GM12878 (cell line): ENCODE measurements around the gene MAPKAPK3. TPM values are rescaled to one million over a fixed set of nuclear protein-coding genes. Genes with fewer than 3 reads are reported as not detected.

Experiments used
- ATAC-seq: fragments of 200-7000 bp; cut with Tn5 transposase; 3 replicates; pipeline ENCODE4 v1.9.1; 2020; ENCODE audit warnings: mild to moderate bottlenecking, moderate library complexity
- BruUV-seq: library from RNA; stranded (reverse); fragments of 400-500 nt; replicated peaks from 2 replicates; lab custom pipeline; 2021; lab: Mats Ljungman, UMichigan
- CTCF ChIA-PET: fragments of 300-600 bp; sonication (Branson Sonifier 250); formaldehyde crosslinking; extraction: SDS; loops from one replicate; lab custom pipeline; 2021; ENCODE audit warnings: inconsistent platforms; lab: Yijun Ruan, JAX
- POLR2A ChIA-PET: fragments of 350-600 bp; formaldehyde crosslinking; extraction: SDS; loops from one replicate; lab custom pipeline; 2021; ENCODE audit warnings: inconsistent platforms; lab: Charles Lee
- RAD21 ChIA-PET: fragments of 300-600 bp; sonication (Branson Sonifier 250); formaldehyde crosslinking; loops from one replicate; lab custom pipeline; 2023; ENCODE audit warnings: antibody characterized with exemption; ENCODE audit not compliant: unreplicated experiment; lab: Charles Lee
- SMC1A ChIA-PET: fragments of 300-600 bp; sonication (Branson Sonifier 250); formaldehyde crosslinking; loops from one replicate; lab custom pipeline; 2023; ENCODE audit not compliant: unreplicated experiment, uncharacterized antibody; lab: Charles Lee
- DNase-seq: peaks from one replicate; pipeline ENCODE4 v3.0.0-alpha.2; 2011; ENCODE audit warnings: low read depth, low spot score
- FAIRE-seq: peaks from 3 replicates; lab custom pipeline; 2011; peaks lifted over from hg19 to GRCh38; lab: Jason Lieb, UNC
- H2AFZ ChIP-seq: 2 replicates; pipeline ENCODE4 v1.6.0; 2011; ENCODE audit warnings: low read depth, low read length, control low read depth; ENCODE audit not compliant: control insufficient read depth
- H3K27ac ChIP-seq: 2 replicates; pipeline ENCODE4 v1.5.1; 2011; ENCODE audit warnings: control low read depth; ENCODE audit not compliant: control insufficient read depth, insufficient read depth
- H3K27me3 ChIP-seq, 2 experiments: replicated peaks in 1 of 2; 2 replicates each; pipeline versions ENCODE4 v1.6.0 to v1.6.1; 2011; ENCODE audit warnings: low read length in 1 of 2; ENCODE audit not compliant: control insufficient read depth in 2 of 2, insufficient read depth in 2 of 2
- H3K36me3 ChIP-seq, 2 experiments: 2 replicates each; pipeline ENCODE4 v1.5.1; 2011; ENCODE audit warnings: low read length in 1 of 2; ENCODE audit not compliant: control insufficient read depth in 2 of 2, insufficient read depth in 2 of 2
- H3K4me1 ChIP-seq: 2 replicates; pipeline ENCODE4 v1.6.1; 2011; ENCODE audit warnings: mild to moderate bottlenecking, low read length, moderate library complexity, mixed read lengths; ENCODE audit not compliant: control insufficient read depth, insufficient read depth
- H3K4me2 ChIP-seq: 2 replicates; pipeline ENCODE4 v1.6.0; 2011; ENCODE audit warnings: control low read depth; ENCODE audit not compliant: control insufficient read depth, insufficient read depth
- H3K4me3 ChIP-seq: fragments of 200-600 bp; sonication (generic); 2 replicates; pipeline ENCODE4 v1.5.1; 2016
- H3K79me2 ChIP-seq: 2 replicates; pipeline ENCODE4 v1.6.0; 2011; ENCODE audit warnings: low read length; ENCODE audit not compliant: control insufficient read depth, insufficient read depth
- H3K9ac ChIP-seq: 2 replicates; pipeline ENCODE4 v1.8.0; 2011; ENCODE audit warnings: low read length, control low read depth, mixed read lengths; ENCODE audit not compliant: control insufficient read depth, insufficient read depth
- H3K9me3 ChIP-seq: replicated peaks from 3 replicates; pipeline ENCODE4 v1.5.1; 2011; ENCODE audit warnings: mild to moderate bottlenecking, low read length; ENCODE audit not compliant: control insufficient read depth, insufficient read depth
- H4K20me1 ChIP-seq: 2 replicates; pipeline ENCODE4 v1.6.0; 2011; ENCODE audit not compliant: control insufficient read depth, insufficient read depth
- BMI1 ChIP-seq: fragments of 450-650 bp; IDR thresholded peaks from 2 replicates; pipeline ENCODE4 v1.6.1; 2016; ENCODE audit warnings: mild to moderate bottlenecking, moderate library complexity, borderline replicate concordance
- EED ChIP-seq: sonication (generic); IDR thresholded peaks from 2 replicates; pipeline ENCODE4 v1.6.1; 2016; ENCODE audit warnings: antibody characterized with exemption, low read depth
- EGR1 ChIP-seq, 2 experiments: IDR thresholded peaks; 1 replicate in 1 of 2; 2 replicates in 1 of 2; pipeline ENCODE4 v1.6.1; 2011 to 2012; ENCODE audit warnings: low read depth in 2 of 2, low read length in 2 of 2, borderline replicate concordance in 1 of 2, mild to moderate bottlenecking in 1 of 2, moderate library complexity in 1 of 2
- EZH2 ChIP-seq: IDR thresholded peaks from 2 replicates; pipeline ENCODE4 v1.6.1; 2012; ENCODE audit warnings: low read depth, mild to moderate bottlenecking, control low read depth, inconsistent platforms, low read length, borderline replicate concordance; ENCODE audit not compliant: control insufficient read depth
- FOXK2 ChIP-seq: fragments of 450-650 bp; IDR thresholded peaks from 2 replicates; pipeline ENCODE4 v1.6.1; 2017; ENCODE audit warnings: mild to moderate bottlenecking, moderate library complexity
- JUNB ChIP-seq: IDR thresholded peaks from 2 replicates; pipeline ENCODE4 v1.6.1; 2016; ENCODE audit warnings: antibody characterized with exemption, mild to moderate bottlenecking
- LARP7 ChIP-seq: fragments of 450-650 bp; IDR thresholded peaks from 2 replicates; pipeline ENCODE4 v1.6.1; 2017; ENCODE audit warnings: mild to moderate bottlenecking
- MTA2 ChIP-seq: fragments of 450-650 bp; IDR thresholded peaks from 2 replicates; pipeline ENCODE4 v1.6.1; 2016; ENCODE audit warnings: low read depth, mild to moderate bottlenecking, moderate library complexity
- MYB ChIP-seq: fragments of 150-350 bp; IDR thresholded peaks from 2 replicates; pipeline ENCODE4 v1.6.1; 2014; ENCODE audit warnings: mild to moderate bottlenecking, low read depth, low read length, borderline replicate concordance
- NR2F1 ChIP-seq: fragments of 450-650 bp; conservative IDR thresholded peaks from 2 replicates; pipeline ENCODE4 v1.6.1; 2017; ENCODE audit warnings: mild to moderate bottlenecking
- NRF1 ChIP-seq: conservative IDR thresholded peaks from 2 replicates; pipeline ENCODE4 v1.6.1; 2011; ENCODE audit warnings: mild to moderate bottlenecking, low read depth, low read length, improper control_type of control experiment
- POLR2A ChIP-seq: IDR thresholded peaks from 2 replicates; pipeline ENCODE4 v1.6.1; 2011; ENCODE audit warnings: low read depth, mild to moderate bottlenecking, low read length
- RFX5 ChIP-seq: IDR thresholded peaks from 2 replicates; pipeline ENCODE4 v1.6.1; 2011; ENCODE audit warnings: low read depth, low read length, improper control_type of control experiment
- SMARCA5 ChIP-seq: fragments of 450-650 bp; IDR thresholded peaks from 2 replicates; pipeline ENCODE4 v1.6.1; 2017; ENCODE audit warnings: mild to moderate bottlenecking
- SRF ChIP-seq, 2 experiments: IDR thresholded peaks; 2 replicates each; pipeline ENCODE4 v1.6.1; 2011; ENCODE audit warnings: low read depth in 2 of 2, low read length in 2 of 2, mild to moderate bottlenecking in 1 of 2, moderate library complexity in 1 of 2
- TBL1XR1 ChIP-seq: IDR thresholded peaks from 2 replicates; pipeline ENCODE4 v1.6.1; 2012; ENCODE audit warnings: low read depth, low read length, improper control_type of control experiment
- TCF12 ChIP-seq: IDR thresholded peaks from 2 replicates; pipeline ENCODE4 v1.6.1; 2011; ENCODE audit warnings: low read depth, mild to moderate bottlenecking, low read length
- WRNIP1 ChIP-seq: IDR thresholded peaks from 2 replicates; pipeline ENCODE4 v1.6.1; 2011; ENCODE audit warnings: low read depth, low read length, improper control_type of control experiment, borderline replicate concordance
- ZSCAN29 ChIP-seq: fragments of 450-650 bp; IDR thresholded peaks from 2 replicates; pipeline ENCODE4 v1.6.1; 2017; ENCODE audit warnings: mild to moderate bottlenecking, moderate library complexity
- WGBS: methylation state at CpG from one replicate; pipeline ENCODE4 v1.1.6; 2016; ENCODE audit warnings: low lambda C conversion rate; ENCODE audit not compliant: insufficient replicate concordance, insufficient coverage; ENCODE audit errors: missing lambda C conversion rate; 5-methylcytosine and 5-hydroxymethylcytosine counted together
- in situ Hi-C: fragments of 300-500 bp; cut with MboI; formaldehyde crosslinking; loops from 9 replicates; pipeline ENCODE4 v1.14.3; 2018; ENCODE audit warnings: mixed read lengths
- intact Hi-C: fragments of 100-400 bp; cut with micrococcal nuclease; formaldehyde crosslinking; loops from one replicate; pipeline ENCODE4 v1.14.2; 2022; ENCODE audit not compliant: unreplicated experiment
- polyA plus RNA-seq, 11 experiments: library from polyadenylated mRNA; depleted of rRNA in 4 of 11; unstranded in 6 of 11; stranded (reverse) in 5 of 11; fragments of >200 nt; fragmentation: Nextera tagmentation in 4 of 11; fragmentation: Illumina TruSeq in 1 of 11; extraction: Ambion mirVana in 4 of 11; extraction: Trizol in 1 of 11; gene quantifications; 1 replicate in 1 of 11; 2 replicates in 10 of 11; pipeline versions ENCODE4 v1.2.1 to v1.2.3, GENCODE V29; 2011 to 2016; ENCODE audit warnings: inconsistent platforms in 2 of 11, missing spikeins in 2 of 11, low read depth in 1 of 11
- total RNA-seq, 4 experiments: library from RNA; depleted of rRNA in 3 of 4; stranded (reverse); fragments of >200 nt in 3 of 4; fragmentation: Illumina TruSeq in 1 of 4; extraction: Trizol in 1 of 4; gene quantifications; 2 replicates each; pipeline versions ENCODE4 v1.2.1 to v1.2.3, GENCODE V29; 2013 to 2021
- TF ChIP-seq, protein P1 (sequence below): IDR thresholded peaks from 2 replicates; pipeline ENCODE4 v1.6.1; 2012; ENCODE audit warnings: improper control_type of control experiment, low read depth, low read length; ENCODE audit not compliant: insufficient replicate concordance

Gene MAPKAPK3
- total and polyA plus RNA-seq, 10 of the 15 experiments (the other 5 are each of a cell fraction or from before 2014, with no cell fraction given), result 7.9 to 66.0 (median 39.0) TPM

DNA sequence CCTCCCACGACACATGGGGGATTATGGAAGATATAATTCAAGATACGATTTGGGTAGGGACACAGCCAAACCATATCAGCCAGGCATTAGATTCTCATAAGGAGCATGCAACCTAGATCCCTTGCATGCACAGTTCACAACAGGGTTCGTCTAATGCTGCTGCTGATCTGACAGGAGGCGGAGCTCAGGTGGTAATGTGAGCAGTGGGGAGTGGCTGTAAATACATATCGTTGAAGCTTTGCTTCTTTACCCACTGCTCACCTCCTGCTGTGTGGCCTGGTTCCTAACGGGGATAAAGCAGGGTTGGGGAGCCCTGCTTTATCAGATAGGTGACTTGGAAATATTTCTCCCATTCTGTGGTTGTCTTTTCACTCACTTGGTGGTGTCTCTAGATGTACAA is 72.6 kb downstream of the MAPKAPK3 start:
- CTCF ChIA-PET, result interaction anchor here (1.2 kb wide), 1 partner anchor 74 kb away, joined by 3 read pairs; no protein-coding TSS in a partner anchor
- intact Hi-C loops, result no loop called here
- no peak for FAIRE-seq

DNA sequence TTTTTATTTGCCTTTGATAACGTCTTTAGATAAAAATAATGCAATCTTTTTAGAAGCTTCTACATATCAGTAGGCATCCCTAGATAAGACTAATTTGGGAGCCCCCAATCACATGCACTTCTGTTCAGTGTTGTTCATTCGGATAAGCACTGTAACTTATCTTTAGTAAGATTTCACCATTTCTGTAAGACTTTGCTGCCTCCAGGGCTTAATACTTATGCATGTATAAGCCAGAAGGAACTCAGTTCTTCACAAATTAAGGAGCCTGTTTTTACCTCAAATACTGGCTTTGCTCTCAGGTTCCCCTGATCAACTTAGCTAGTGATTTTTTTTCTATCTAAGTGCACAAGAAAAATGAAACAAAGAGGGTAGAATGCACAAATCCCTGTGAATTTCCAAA is 78.1 kb downstream of the MAPKAPK3 start:
- ChIA-PET RAD21 (no interaction called here), CTCF (no interaction called here), POLR2A (no interaction called here), SMC1A (no interaction called here)
- H3K4me3 ChIP-seq, result no peak overlapping the region
- no TSS peak for BruUV-seq
- in situ Hi-C loops, result no loop called here
- H3K27ac ChIP-seq, result no peak overlapping the region
- H3K27me3 ChIP-seq, result no peaks in the 10 kb centered on the region; a peak in 1 of 4 replicates
- H3K9me3 ChIP-seq, result peaks cover 10% of the 10 kb centered on the region; the same call in 2 of the 3 replicates
- ATAC-seq (no peak), FAIRE-seq (no peak), DNase-seq (no peak)
- no peak overlapping the region for H3K9ac ChIP-seq
- no peaks in the 10 kb centered on the region for H4K20me1 ChIP-seq
- no peak overlapping the region for H2AFZ ChIP-seq
- H3K79me2 ChIP-seq, result no peaks in the 10 kb centered on the region
- no peaks in the 10 kb centered on the region for H3K4me1 ChIP-seq
- WGBS, result 55% methylated on average over 2 of the region's 2 CpGs
- no peaks in the 10 kb centered on the region for H3K36me3 ChIP-seq
- H3K4me2 ChIP-seq, result no peak overlapping the region
- intact Hi-C loops, result no loop called here
- TF ChIP-seq JUNB (no peak), MTA2 (no peak), TBL1XR1 (no peak), POLR2A (no peak)
- TF ChIP-seq, protein P1, sequence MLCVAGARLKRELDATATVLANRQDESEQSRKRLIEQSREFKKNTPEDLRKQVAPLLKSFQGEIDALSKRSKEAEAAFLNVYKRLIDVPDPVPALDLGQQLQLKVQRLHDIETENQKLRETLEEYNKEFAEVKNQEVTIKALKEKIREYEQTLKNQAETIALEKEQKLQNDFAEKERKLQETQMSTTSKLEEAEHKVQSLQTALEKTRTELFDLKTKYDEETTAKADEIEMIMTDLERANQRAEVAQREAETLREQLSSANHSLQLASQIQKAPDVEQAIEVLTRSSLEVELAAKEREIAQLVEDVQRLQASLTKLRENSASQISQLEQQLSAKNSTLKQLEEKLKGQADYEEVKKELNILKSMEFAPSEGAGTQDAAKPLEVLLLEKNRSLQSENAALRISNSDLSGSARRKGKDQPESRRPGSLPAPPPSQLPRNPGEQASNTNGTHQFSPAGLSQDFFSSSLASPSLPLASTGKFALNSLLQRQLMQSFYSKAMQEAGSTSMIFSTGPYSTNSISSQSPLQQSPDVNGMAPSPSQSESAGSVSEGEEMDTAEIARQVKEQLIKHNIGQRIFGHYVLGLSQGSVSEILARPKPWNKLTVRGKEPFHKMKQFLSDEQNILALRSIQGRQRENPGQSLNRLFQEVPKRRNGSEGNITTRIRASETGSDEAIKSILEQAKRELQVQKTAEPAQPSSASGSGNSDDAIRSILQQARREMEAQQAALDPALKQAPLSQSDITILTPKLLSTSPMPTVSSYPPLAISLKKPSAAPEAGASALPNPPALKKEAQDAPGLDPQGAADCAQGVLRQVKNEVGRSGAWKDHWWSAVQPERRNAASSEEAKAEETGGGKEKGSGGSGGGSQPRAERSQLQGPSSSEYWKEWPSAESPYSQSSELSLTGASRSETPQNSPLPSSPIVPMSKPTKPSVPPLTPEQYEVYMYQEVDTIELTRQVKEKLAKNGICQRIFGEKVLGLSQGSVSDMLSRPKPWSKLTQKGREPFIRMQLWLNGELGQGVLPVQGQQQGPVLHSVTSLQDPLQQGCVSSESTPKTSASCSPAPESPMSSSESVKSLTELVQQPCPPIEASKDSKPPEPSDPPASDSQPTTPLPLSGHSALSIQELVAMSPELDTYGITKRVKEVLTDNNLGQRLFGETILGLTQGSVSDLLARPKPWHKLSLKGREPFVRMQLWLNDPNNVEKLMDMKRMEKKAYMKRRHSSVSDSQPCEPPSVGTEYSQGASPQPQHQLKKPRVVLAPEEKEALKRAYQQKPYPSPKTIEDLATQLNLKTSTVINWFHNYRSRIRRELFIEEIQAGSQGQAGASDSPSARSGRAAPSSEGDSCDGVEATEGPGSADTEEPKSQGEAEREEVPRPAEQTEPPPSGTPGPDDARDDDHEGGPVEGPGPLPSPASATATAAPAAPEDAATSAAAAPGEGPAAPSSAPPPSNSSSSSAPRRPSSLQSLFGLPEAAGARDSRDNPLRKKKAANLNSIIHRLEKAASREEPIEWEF, result no peak

More for the DNA sequence above, 72.6 kb downstream of the MAPKAPK3 start:
- Histone ChIP-seq H2AFZ (no peak overlapping the region), H3K79me2 (no peaks in the 10 kb centered on the region), H3K9me3 (no peaks in the 10 kb centered on the region; the same call in 2 of the 3 replicates), H3K4me3 (no peak overlapping the region), H3K27ac (no peak overlapping the region), H3K36me3 (no peaks in the 10 kb centered on the region), H3K27me3 (no peaks in the 10 kb centered on the region), H3K4me2 (no peak overlapping the region), H4K20me1 (no peaks in the 10 kb centered on the region), H3K4me1 (no peaks in the 10 kb centered on the region), H3K9ac (no peak overlapping the region)
- 6% methylated on average over 6 of the region's 6 CpGs for WGBS
- no peak for TF ChIP-seq BMI1
- TF ChIP-seq EGR1 (IDR thresholded peaks at IDR 0.05; ENCODE audit: borderline replicate concordance in 1 of 2, low read depth in 2 of 2, low read length in 2 of 2), result no peak
- TF ChIP-seq RFX5, result no peak
- no peak for TF ChIP-seq NRF1
- TF ChIP-seq FOXK2, result no peak
- TF ChIP-seq SRF (IDR thresholded peaks at IDR 0.05; ENCODE audit: low read depth in 2 of 2, low read length in 2 of 2), result no peak
- TF ChIP-seq LARP7, result no peak
- TF ChIP-seq SMARCA5, result no peak
- TF ChIP-seq EZH2, result no peak
- no peak for TF ChIP-seq MYB
- TF ChIP-seq EED, result no peak
- no peak for TF ChIP-seq ZSCAN29
- no peak for TF ChIP-seq TCF12
- no peak for TF ChIP-seq NR2F1
- no peak for TF ChIP-seq WRNIP1
- SMC1A ChIA-PET, result interaction anchor here (0.6 kb wide), 2 partner anchors 292 to 783 kb away, joined by 3 read pairs; no protein-coding TSS in a partner anchor
- DNase-seq (no peak), ATAC-seq (no peak)
- in situ Hi-C loops, result no loop called here
- RAD21 ChIA-PET, result no interaction called here
- BruUV-seq, result no TSS peak
- POLR2A ChIA-PET, result no interaction called here
